Superior temporal gyrus (tissue), 1 donor: ENCODE results near the gene MYO18A.
A peak's percentile ranks its signal among the peaks of the same experiment; 100 is the strongest.

Experiments used
- DNase-seq: peaks from one replicate; pipeline ENCODE4 v3.0.0-alpha.2; 2016; ENCODE audit errors: extremely low spot score

The MYO18A gene

DNA sequence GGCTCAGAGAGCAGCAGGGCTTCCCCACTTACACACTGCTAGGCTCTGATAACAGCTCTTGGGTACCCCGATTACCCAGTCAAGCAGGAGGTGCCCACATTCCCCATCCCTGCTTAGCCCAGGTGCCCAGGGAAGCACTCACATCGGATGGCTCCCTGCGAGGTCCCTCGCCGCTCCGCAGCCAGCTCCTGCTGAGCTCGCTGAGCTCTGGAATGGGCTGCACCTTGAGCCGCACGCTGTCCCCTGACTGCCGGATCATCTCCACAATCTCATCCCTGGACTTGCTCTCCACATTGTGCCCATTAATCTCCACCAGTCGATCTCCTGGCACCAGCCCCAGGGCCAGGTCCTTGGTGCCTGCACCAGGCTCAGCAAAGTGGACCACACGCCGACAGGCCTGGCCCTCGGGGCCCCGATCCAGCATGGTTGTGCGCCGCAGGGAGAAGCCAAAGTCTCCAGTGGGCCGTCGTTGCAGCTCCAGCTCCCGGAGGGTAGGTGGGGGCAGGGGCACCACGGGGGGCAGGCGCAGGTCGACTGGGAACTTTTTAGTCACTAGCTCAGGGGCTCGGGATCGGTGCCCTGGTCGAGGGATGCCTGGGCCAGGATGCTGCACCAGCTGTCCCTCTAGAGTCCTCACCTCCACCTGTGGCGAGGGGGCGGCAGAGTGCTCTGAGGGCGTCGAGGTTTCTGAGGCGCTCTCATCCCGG, 14.2 kb downstream of the MYO18A start:
- DNase-seq: no peak

DNA sequence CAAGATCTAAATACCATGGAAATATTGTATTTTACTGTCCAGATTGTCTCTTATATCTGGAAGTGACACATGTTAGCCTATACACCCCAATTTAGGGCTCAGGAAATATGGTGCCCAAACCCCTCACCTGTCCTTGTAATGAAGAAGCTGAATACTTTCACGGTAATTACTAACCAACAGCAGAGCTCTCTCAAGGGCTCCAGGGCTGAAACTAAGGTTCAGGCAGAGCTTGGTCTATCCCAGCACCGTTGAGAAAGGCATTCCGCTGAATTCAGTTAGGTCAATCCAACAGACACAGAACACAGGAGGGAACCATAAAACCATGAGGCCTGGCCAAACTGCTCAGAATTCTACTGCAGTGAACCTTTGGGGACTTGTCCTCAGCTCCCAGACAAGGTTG, 14.9 kb downstream of the MYO18A start:
- DNase-seq: no peak

DNA sequence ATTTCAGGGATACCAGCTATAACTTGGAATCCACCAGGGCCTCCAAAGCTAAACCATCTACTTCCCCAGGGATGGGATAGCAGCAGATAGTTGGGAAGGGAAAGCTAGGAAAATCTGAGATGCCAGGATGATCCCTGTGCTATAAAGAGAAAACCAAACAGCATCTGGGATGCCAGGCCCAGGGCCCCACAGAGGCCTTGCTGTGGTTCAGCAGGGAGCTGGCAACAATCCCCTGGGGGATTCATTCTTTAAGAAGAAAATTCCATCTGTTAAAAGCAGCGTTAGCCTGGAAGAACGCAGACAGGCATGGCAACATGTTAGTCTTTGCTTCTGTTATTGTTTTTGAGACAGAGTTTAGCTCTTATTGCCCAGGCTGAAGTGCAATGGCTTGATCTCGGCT, 16.6 kb downstream of the MYO18A start:
- no peak for DNase-seq

DNA sequence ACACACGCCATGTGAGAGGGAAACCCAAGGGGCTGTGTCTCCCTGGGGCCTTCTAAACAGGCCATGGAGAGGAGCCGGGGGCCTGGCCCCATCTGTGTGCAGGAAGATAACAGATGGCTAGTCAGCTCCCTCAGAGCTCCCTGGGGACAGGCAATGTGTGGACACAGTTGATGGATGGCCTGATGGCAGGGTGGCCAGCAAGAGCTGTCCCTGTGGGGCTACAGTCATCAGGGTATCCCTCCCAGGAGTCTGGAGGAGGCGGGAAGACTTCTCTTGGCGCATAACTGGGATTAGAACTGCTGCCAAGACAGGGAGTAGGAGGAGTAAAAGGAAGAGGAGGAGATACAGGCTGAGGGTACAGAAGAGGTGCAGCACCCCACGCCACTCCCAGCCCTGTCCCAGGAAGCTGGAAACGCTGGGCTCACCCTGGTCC, 17.3 kb downstream of the MYO18A start:
- no peak for DNase-seq

DNA sequence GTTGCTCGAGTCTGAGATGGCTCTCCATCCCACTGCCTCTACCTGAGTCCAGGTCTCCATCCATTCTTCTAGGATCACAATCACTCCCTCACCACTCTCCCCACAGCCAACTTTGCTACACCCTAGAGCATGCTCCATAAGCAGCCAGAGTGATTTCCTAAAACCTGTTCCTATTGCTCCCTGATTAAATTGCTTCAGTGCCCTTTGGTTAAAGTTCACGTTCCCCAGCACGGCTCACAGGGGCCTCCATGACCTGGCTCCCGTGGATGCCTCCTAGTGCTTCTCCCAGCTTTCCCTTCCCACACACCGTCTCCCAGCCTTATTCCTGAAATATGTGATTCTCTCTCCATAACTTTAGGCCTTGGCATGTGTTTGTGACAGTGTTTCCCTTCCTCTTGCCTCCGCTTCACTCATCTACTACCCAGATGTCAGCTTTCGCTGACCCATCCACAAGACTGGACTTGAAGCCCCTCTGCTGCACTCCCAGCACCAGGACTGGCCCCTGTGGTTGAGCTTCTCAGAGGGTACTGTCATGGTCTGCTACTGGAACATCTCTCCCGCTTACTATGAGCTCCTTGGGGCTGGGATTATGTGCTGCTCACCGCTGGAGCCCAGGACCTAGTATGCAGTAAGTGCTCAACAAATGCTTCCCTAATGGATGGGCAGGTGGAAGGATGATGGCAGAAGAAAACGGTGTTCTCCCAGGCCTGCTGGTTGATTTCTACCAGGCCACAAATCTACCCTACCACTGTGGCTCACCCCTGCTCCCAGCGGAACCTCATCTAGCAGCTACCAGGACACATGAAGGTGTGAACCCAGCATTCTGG, 17.9 kb downstream of the MYO18A start:
- no peak for DNase-seq

DNA sequence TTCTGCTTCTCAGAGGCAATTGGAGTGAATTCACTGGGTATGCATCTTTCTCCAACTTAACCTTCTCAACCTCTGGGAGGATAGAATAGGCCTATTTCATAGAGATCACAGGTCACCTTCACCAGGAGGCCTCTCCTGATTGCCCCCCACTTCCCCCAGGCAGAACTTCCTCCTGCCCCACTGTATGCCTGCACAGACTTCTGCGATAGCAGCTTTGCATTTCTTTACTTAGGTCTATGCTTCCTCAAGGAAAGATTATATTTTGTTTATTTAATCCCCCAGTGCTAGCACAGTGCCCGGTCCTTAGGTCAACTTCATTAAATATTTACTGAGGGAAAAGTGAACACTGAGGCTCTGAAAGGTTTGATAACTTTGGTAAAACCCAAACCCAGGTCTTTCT, 19.9 kb downstream of the MYO18A start:
- DNase-seq: no peak

DNA sequence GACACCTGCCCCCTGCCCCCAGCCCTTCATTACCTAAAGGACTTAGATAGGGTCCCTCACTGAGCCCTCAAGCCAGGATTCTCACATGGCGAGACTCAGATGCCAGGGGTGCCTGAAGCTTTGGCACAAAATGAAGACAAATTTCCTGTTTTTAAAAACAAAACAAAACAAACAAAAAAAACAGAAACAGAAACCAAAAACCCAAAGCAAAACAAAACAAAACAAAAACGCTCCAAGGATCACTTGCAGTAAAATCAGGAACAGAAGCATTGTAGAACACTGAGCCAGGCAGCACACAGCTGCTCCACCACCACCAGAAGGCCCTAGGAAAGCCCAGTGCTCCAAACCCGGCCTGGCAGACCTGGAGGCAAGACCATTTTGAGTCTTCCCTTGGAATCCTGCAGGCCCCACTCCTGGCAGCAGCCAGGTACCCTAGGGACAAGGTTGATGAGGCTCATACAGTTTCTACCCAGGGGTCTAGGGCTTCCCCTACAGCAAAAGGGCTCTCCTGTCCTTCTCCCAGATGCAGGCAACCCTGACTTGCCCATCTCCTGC, 20.8 kb downstream of the MYO18A start:
- DNase-seq: no peak

DNA sequence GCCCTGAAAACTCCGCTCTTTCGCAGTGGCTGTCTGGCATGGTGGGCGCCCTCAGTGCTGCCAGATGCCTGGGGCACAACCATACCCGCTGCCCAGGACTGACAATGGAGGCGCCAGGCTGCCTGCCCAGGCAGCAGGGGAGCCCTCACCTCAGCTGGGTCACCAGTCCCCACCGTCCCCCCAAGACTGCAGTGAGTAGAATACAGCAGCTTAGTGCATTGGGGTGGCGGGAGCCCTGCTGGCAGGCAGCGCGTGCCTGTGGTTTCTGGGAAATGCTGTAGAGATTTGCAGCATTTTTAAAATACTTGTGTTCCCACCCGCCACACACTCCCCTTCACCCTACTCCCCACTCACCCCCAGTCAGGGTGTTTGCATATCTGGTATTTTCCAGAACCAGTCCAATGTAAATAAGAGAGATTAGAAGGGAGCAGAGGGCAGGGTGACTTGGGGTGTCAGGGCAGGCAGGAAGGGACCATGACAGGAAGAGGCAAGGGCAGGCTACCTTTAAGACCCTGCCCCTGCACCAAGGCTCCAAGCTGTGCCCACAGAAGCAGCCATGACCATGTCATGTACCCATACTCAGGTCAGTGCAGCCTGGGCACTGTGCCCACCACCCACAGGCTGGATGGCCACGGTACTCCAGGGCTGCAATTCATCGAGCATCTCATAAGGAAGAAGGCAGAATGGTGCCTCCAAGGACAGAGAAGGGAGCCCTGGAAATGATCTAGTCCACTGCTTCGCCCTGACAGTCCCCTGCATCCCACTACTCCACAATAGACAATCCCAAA, 21.5 kb downstream of the MYO18A start:
- no peak for DNase-seq

DNA sequence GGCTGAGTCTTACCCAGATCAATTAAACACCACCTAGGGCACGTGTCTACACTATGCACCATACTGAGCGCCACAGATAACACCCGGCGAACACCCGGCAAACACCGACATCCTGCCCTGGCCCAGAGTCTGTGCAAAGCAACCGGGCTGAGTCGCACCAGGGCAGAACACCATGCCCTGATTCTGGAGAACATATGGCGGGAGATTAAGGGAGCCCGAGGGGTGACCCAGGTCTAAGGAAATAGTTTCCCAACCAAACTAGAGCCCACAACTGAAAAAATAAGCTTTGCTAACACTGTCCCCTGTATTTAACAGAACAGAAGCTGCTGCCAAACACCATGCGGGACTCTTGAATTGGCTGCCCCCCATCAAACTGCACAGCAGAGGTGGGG, 22.1 kb downstream of the MYO18A start:
- no peak for DNase-seq

DNA sequence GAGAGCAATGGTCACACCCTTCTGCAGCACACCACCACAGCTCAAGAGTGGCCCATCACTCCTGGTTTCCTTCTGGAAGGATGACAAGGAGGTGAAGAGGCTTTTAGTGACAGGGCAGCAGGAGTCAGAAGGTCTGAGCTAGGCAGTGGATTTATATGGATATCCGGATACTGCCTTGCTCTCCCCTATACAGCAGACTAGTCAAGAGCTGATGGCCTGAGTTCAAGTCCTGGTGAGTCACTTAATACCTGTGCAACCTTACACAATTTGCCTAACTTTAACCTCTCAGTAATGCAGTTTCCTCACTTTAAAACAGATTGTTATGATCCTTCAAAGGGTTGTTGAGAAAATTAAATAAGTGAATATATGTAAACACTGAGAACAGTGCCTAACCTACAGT, 22.9 kb downstream of the MYO18A start:
- no peak for DNase-seq

DNA sequence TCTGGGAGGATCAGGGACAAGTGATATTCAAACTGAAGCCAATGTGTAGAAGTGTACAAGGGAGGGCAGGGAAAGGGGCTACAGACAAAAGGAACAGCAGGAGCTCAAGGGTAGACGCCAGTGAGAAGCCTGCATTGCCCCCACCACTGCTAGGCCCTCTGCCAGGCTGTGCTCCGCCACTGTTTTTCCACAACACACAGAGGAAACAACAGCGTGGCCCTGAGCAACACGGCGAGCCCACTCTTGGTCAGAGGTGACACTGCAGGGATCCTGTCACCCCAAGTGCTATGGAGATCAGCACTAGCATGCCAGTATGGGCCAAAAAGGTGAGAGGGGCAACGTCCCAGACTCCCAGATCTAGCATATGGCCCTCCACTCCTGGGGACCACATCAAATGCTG, 23.4 kb downstream of the MYO18A start:
- no peak for DNase-seq

DNA sequence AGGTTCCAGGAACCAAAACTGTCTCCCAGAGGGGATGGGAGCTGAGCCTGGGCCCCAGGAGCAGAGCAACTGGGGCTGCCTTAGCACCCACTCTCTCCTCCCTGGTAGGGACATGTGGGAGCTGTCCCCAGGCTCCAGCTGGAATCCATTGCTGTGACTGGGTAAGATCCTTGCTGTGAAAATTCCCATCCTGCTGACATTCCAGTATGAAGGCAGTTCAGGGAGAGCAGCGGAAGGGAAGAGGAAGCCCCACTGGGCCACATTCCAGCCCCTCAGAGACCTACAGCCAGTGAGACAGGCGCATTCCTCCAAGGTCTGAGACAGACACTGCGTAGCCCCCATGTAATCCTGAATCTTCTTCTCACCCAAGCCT, 24.2 kb downstream of the MYO18A start:
- DNase-seq: no peak

DNA sequence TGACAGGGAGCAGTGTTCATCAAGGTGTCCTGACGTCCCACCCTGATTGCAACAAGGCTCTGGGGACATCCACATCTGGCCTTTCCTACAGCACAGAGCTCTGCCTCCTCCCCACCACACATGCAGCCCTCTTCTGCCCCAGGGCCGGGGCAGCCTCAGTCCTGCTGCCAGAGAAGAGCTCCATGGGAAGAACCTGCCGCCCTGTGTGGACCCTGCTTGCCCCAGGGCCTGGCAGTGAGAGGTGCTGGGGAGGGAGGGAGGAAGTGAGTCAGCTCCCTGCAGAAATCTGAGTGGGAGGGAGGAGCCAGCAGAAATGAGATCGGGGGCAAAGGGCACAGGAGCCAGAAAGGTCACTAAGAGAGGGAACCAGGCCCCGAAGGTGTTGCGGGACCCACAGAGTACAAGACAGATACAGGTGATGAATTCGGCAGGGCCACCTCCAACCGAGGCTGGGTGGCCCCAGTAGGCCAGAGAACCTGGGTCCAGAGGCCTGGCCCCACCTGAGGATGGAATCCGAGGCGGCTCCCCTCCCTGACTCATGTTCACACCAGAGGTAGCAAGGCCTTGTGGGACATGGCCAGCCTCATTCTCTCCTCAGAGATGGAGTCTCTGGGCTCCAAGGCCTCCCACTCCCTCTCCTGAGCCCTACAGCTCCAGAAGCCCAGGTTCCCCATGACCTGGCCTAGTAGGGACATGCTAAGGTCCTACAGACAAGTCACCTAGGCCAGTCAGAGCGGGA, 24.8 kb downstream of the MYO18A start:
- no peak for DNase-seq

DNA sequence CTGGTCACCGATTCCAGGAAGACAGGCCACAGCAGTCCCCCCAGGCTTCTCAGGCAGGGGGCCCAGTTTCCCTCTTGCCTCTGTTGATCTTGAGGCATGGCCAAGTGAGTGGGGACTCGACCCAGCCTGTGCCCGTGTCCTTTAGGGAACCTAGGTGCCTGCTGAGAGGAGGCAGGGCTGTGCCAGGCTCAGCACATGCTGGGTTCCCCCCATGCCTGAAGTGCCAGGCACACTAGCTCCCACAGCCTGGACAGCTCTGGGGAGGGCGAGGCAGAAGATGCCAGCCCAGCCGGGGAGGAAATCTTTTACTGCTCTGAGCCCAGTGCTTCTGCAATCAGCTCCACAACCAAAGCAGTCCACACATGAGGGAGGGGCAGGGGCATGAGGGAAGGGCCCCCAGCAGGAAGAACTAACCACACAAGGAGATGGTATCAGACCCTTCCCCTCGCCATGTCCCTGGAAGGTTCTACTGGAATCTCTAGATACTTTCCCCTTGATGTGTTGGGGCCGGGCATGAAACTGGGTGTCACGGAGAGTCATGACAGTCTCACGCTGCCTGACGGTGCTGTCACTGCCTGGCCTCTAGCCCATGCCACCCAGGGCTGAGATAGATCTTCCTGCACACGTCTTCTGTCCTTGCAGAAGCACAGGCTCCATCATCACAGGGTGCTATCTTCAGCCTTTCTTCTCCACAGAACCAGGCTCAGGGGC, 25.5 kb downstream of the MYO18A start:
- no peak for DNase-seq

DNA sequence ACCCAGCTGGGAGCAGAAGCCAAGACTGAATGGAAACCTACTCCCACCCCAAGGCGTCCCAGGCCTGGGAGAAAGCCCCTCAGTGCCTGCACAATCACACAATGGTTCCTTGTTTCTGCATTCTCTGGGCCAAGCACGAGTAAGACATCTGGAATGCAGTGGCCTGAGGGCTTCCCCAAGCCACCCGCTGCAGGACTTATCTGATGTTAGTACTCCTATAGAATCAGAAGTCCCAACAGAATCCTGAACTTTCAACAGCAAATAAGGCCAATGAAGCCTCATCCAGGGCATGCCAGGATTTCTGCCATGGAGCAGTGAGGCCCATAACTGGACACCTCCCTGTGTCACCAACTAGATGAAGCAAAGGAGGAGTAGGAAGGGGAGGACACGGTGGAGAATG, 28.6 kb downstream of the MYO18A start:
- peak; percentile 73 for DNase-seq

DNA sequence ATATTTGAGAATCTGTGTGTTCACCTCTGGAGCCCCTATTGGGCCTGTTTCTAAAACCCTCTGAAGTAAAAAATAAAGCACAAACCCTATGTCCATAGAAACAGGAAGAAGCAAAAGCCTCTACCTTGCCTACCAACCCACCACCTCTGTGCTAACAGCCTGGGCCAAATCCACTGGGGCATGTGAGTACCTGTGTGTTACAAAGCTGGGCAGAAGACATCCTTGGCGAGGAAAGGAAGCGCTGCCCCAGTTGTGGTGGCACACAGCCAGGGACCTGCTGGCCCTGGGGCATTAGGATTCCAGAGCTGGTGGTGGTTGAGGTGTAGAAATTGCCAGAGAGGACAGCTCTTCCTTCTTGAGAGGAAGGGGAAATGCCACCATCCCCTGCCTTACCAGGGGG, 30.0 kb downstream of the MYO18A start:
- DNase-seq: no peak

DNA sequence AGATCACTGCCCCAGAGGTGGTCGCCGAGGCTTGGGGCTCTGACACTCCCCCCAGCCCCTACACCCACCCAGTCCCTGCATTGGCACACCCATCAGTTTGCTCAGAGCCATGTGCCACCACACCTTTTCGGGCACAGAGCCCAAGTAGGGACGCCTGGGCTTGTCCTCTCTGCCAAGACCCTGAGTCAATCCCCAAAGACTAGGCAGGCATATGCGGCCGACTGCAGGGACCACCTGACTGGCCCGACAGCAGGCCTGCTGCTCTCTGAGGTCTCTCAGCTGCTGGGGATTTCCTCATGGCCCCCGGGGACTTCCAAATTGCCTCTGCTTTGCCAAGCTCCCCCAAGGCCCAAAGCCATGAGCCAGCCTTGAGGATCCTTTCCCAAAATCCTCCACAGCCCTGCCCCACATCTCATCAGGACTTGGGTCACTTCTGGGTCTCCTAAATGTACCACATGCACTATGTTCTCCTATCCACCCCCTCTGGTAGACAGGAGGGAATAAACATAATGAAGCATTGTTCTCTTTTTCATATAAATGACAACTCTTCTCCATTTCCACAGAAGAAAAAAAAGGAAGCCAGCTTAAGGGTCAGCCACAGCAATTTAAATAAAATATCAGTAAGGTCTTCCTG, 30.6 kb downstream of the MYO18A start:
- no peak for DNase-seq

DNA sequence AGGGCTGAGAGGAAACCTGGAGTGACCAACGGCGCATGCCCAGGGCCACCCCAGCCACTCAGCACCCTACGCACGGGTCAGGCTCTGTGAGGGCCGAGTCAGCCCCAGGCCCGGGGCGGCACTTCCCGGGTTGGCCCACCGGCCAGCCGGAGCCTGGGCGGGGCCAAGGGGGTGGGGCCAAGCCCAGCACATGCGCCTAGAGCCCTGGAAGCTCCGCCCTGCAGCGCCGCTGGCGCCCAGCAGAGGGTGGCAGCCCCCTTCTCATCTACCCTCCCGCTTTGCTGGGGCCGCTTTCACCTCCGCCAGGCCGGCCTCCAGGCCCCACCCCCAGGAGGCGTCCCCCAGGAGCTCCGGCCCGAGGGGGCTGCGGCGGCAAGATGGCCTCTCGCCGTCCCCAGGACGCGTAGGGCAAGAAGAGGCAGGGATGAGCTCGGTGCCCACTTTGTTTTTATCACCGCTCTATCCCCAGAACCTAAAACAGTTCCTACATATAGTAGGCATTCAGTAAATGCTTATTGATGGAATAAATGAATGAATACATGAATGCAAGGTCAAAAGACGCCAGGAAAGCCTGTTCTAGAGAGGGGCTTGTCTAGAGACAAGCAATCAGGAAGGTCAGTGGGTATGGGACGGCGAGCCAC, 31.3 kb downstream of the MYO18A start:
- peak; percentile 90 for DNase-seq

DNA sequence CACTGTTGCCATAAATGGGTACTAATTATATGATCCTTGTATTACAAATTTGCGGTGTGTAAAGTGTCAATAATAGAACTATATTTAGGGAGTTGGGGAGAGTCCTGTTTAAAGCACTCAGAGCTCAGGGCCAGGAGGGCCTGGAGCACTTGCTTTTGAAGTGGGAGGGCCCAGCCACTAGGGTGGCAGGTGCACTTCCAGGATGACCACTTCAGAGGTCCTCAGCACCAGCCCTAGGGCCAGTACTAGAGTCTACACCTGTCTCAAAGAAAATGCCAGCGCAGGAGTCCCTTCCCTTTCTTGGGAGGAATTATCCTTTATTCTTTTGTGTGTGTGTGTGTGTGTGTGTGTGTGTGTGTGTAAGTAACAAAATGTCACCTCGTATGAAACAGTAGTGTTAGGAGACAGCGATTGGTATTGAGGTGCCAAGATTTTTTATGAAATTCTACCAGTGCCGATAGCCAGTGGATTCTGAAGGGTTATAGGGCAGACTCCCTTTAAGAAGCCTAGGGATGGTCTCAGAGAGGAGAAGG, 31.9 kb downstream of the MYO18A start:
- no peak for DNase-seq

DNA sequence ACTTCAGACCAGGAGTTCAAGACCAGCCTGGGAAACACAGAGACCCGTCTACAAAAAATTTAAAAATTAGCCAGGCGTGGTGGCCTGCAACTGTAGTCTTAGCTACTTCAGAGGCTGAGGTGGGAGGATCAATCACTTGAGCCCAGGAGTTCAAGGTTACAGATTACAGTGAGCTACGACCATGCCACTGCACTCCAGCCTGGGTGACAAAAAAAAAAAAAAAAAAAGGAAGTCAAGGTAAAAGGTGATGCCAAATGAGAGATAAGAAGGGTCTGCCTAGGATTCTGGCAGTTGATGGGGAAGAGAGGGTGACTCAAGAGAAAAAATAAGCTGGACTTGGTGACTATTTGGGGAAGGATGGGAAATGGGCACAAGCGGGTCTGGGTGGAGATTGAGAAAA, 32.5 kb downstream of the MYO18A start:
- DNase-seq: no peak
